GM21723 (cell line): Measurements from ENCODE around the gene CPA5.

ENCODE experiments used
- ATAC-seq: cut with Tn5 transposase; IDR thresholded peaks from one replicate; pipeline ENCODE4 v1.9.1; 2021; ENCODE audit warnings: mild to moderate bottlenecking, moderate library complexity; ENCODE audit not compliant: unreplicated experiment

The CPA5 gene

DNA sequence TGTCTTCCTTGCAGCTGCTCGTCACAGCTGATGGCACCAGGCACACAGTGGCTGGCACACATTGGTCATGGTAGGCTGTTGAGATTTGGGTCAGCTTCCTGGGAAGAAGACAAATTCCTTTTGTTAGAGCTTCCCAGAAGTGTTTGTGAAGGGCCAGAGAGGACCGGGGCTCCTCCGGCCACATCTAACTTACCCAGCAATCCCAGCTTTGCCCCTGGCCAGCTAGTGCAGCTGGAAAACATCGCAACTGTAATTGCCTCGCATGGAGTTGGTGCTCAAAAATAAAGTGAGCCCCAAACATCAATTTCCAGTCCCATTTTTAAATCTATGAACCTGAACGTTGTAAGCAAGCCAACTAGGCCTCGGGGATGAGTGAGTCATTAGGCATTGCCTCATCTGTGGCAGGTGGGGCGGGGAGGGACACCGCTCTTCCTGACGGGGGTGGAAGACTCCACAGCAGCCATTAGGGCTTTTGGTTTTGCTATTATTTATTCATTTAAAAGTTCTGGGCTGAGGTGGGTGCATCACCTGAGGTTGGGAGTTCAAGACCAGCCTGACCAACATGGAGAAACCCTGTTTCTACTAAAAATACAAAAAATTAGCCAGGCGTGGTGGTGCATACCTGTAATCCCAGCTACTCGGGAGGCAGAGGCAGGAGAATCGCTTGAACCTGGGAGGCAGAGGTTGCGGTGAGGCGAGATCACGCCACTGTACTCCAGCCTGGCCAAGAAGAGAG, 12.4 kb downstream of the CPA5 start:
- no peak for ATAC-seq

- ATAC-seq: no peak
These were observed 13.9 kb downstream of the CPA5 start for GRCh38 chr7:130358471-130358870.

DNA sequence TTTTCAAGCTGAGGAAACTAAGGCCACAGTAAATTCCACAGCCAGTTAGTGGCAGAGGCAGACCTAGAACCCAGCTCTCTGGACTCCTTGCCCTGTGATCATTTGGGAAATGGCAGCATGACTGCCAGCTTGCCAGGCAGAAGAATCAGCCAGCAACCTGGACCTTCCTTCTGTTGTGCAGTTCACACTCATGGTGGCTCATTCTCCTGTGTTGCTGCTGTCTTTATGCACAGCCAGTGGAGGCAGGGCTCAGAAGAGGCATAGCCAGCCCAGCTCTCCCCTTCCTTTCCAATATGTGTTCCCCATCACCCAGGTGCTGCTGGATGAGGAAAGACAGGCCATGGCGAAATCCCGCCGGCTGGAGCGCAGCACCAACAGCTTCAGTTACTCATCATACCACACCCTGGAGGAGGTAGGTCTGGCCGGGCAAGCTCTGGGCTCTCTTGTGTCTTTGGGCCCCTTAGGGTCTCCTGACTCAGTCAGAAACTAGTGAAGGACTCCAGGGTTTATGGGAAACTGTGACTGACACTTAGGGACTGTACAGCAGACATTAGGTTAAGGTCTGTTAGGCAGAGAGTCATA, 14.8 kb downstream of the CPA5 start:
- no peak for ATAC-seq

DNA sequence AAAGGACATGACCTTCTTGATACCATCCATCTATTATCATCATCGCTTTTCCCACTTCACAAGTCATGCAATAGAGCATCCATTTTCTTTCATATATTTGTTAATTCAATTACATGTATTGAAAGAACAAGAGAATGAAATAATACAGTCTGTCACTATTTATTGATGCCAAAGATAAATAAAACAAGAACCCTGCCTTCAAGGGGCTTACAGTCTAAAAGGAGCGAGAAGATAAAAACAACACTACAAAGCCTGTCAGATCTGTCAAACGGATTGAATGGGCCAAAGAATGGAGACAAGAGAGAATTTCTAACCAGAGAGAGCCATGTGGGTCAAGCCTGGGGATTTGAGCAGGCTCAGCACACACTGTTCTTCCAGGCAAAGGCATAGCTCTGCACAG, 15.9 kb downstream of the CPA5 start:
- ATAC-seq: no peak

DNA sequence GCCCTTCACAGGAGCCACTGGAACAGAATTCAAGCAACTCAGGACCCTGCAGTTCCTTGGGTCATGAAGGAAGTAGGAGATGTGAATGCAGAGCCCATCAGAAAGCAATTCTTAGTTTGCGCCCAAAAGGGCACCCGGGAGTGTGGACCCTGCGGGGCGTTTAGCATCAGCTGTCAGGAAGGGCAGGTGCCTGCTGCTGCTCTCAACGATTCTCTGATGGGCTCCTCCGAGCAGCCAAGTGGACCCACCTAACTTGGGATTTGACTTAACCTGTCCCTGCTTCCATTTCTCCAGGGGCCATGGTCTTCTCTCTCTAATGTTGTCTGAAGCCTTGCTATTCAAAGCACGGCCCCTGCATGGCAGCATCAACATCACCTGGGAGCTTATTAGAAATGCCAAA, 17.1 kb downstream of the CPA5 start:
- no peak for ATAC-seq

- ATAC-seq: no peak
These were observed 17.7 kb downstream of the CPA5 start for GRCh38 chr7:130362251-130362816.

DNA sequence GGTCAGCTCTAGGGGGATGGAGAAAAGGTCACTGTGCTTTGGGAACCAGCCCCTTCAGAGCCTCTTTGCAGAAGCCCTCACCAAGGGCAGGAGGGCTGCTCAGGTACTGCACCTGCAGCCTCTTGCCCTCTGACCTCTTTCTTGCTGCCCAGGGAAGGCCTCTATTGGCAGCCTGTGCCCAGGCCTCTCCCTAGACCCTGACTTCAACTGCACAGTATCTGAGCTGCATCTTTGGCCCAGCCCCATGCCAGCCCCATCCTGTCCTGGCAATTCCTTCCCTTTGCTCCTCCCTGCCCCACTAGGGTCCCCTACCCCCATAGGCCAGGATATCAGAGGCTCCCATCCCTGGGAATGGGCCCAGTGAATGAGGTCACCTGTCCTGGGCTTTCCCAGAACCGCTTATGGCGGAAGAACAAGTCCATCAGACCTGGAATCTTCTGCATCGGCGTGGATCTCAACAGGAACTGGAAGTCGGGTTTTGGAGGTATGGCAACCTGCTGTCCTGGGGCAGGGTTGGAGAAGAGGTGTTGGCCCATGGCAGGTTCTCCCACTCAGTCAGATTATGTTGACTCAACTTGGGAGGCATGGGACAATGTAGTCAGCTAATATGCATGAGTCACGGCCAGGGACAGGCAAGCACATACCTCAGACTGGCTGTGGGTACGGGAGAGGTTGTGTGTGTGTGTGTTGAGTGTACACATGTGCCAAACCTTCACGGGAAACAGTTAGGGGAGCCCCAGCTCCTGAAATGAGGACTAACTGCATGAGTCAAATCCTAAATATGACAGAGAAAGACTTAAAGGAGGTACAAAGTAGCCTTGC, 18.6 kb downstream of the CPA5 start:
- ATAC-seq: no peak

DNA sequence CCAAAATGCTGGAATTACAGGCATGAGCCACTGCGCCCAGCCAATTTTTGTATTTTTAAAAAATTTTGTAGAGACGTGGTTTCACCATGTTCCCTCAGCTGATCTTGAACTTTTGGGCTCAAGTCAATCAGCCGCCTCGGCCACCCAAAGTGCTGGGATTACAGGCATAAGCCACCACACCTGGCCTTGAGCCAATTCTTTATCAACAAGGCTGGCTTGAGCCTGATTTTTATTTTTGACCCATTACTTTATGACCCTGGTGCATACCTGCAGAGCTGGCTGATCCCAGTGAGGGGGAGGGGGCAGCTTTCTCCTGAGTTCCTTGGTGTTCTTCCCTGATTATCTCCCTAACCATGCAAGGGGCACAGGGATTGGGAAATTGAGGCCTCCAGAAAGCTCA, 19.8 kb downstream of the CPA5 start:
- no peak for ATAC-seq

DNA sequence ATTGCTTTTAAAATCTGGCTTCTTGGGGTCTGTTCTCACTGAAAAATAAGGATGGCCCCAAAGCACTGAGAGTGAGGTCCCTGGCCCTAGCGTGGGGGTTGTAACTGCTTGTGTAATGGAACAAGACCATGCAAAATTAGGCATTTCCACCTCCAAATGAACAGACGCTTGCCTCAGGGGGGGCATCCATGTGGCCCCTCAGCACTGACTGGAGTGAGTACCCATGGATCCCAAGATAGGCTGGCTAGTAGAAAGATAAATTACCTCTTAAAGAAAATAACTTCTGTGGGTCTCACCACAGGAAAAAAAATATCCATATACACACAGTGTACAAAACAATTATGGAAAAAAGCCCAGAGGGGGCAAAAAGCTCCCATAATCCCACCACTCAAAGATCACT, 20.5 kb downstream of the CPA5 start:
- no peak for ATAC-seq

- no peak for ATAC-seq
These were observed 21.2 kb downstream of the CPA5 start for GRCh38 chr7:130365511-130366441.

- ATAC-seq: no peak
These were observed 21.9 kb downstream of the CPA5 start for GRCh38 chr7:130366564-130366963.

- no peak for ATAC-seq
These were observed 22.6 kb downstream of the CPA5 start for GRCh38 chr7:130367088-130367755.

DNA sequence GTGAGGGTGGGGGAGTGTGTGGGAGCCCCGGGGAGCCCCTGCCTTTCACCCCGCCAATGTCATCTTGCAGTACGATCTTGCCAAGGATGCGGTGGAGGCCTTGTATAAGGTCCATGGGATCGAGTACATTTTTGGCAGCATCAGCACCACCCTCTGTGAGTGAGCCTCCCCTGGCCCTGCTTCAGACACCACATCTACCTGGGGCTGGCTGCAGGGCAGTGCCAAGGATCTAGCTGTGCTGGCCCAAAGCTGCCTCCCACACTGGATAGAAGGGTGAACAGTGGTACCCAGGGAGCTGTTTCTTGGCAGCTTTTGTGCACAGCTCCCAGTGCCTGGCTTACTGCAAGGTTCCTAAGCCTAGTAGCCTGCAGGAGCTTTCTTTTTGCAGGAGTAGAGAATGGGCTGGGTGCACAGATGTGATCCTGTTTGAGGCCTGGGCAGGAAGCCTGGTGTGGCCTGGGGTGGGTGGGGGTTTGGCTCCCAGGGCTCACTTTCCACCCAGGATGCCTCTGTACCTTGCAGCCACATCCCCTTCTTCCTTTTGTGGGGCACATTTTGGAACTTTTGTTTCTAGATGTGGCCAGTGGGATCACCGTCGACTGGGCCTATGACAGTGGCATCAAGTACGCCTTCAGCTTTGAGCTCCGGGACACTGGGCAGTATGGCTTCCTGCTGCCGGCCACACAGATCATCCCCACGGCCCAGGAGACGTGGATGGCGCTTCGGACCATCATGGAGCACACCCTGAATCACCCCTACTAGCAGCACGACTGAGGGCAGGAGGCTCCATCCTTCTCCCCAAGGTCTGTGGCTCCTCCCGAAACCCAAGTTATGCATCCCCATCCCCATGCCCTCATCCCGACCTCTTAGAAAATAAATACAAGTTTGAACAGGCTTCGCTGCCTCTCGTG, 23.5 kb downstream of the CPA5 start:
- ATAC-seq: no peak

GRCh38 chr7:130369110-130369711, 24.6 kb downstream of the CPA5 start:
- ATAC-seq: no peak

GRCh38 chr7:130369831-130370550, 25.4 kb downstream of the CPA5 start:
- ATAC-seq: no peak

DNA sequence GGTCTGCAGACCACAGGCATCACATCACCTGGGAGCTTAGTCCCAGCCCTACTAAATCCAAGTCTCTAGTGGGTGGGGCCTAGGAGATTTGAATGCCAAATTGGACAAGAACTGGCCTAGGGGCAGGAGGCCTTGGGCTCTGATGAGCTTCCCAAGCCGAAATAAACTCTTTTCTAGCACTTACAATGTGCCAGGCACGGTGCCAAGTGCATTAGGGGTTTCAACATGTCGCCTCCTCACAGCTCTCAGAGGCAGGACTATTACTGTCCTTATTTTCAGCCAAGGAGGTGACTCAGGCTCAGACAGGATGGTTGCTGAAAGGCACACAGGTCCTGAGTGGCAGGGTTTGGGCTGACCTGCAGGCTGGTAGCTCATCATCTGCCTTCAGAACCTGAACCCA, 26.4 kb downstream of the CPA5 start:
- no peak for ATAC-seq

- no peak for ATAC-seq
These were observed 28.0 kb downstream of the CPA5 start for GRCh38 chr7:130372402-130373165.
